Natural killer cell (primary cell): ENCODE measurements around the gene HDLBP. TPM values are rescaled to one million over a fixed set of nuclear protein-coding genes. Genes with fewer than 3 reads are reported as not detected.

Source experiments
- ATAC-seq, 3 donors: fragments of 150-1000 bp in 2 of 3; fragments of 200-7000 bp in 1 of 3; cut with Tn5 transposase; 1 replicate in 1 of 3; 2 replicates in 2 of 3; pipeline ENCODE4 v1.10.0; 2021; ENCODE audit warnings: mild to moderate bottlenecking in 2 of 3, moderate library complexity in 2 of 3
- DNase-seq, 2 donors: peaks; one replicate each; pipeline versions ENCODE4 v3.0.0 to v3.0.0-alpha.2; 2013 to 2021; ENCODE audit warnings: mixed read lengths in 1 of 2
- H3K27ac ChIP-seq: one replicate; pipeline ENCODE4 v1.5.1; 2013; ENCODE audit warnings: mild to moderate bottlenecking, low read length
- H3K27me3 ChIP-seq: one replicate; pipeline ENCODE4 v1.6.1; 2013; ENCODE audit warnings: low read length; ENCODE audit not compliant: control insufficient read depth, insufficient read depth
- H3K36me3 ChIP-seq: one replicate; pipeline ENCODE4 v1.6.1; 2013; ENCODE audit warnings: low read length; ENCODE audit not compliant: control insufficient read depth, insufficient read depth
- H3K4me1 ChIP-seq: one replicate; pipeline ENCODE4 v1.6.1; 2013; ENCODE audit warnings: low read length; ENCODE audit not compliant: control insufficient read depth, insufficient read depth
- H3K4me3 ChIP-seq: one replicate; pipeline ENCODE4 v1.5.1; 2013; ENCODE audit warnings: low read length
- H3K9me3 ChIP-seq: one replicate; pipeline ENCODE4 v1.6.1; 2013; ENCODE audit warnings: low read length; ENCODE audit not compliant: control insufficient read depth, insufficient read depth
- H3K27ac Mint-ChIP-seq, 2 donors: one replicate each; pipeline ENCODE4 v1.8.0; 2022; ENCODE audit warnings: mild to moderate bottlenecking in 2 of 2, mixed read lengths in 2 of 2, moderate library complexity in 1 of 2
- H3K27me3 Mint-ChIP-seq, 2 donors: one replicate each; pipeline ENCODE4 v1.8.0; 2022; ENCODE audit warnings: low read depth in 2 of 2, mixed read lengths in 2 of 2
- H3K36me3 Mint-ChIP-seq: one replicate; pipeline ENCODE4 v1.8.0; 2022; ENCODE audit warnings: mixed read lengths
- H3K4me1 Mint-ChIP-seq, 2 donors: one replicate each; pipeline ENCODE4 v1.8.0; 2022; ENCODE audit warnings: mixed read lengths in 2 of 2
- H3K4me3 Mint-ChIP-seq: one replicate; pipeline ENCODE4 v1.8.0; 2022; ENCODE audit warnings: mild to moderate bottlenecking, moderate library complexity, mixed read lengths
- H3K9me3 Mint-ChIP-seq, 2 donors: one replicate each; pipeline ENCODE4 v1.8.0; 2022; ENCODE audit warnings: mixed read lengths in 2 of 2
- WGBS: methylation state at CpG from one replicate; pipeline ENCODE4 v1.1.7; 2013; ENCODE audit warnings: missing lambda C conversion rate; ENCODE audit not compliant: insufficient coverage; 5-methylcytosine and 5-hydroxymethylcytosine counted together
- intact Hi-C: fragments of 100-400 bp; cut with micrococcal nuclease; formaldehyde crosslinking; loops from one replicate; pipeline ENCODE4 v1.14.2; 2022
- total RNA-seq, 4 donors: library from RNA; stranded (reverse); fragments of 120-200 nt in 1 of 4; gene quantifications; one replicate each; pipeline versions ENCODE4 v1.2.3 to v1.2.4, GENCODE V29; 2013 to 2022
- TF ChIP-seq, protein P1 (sequence below): fragments of 200-600 bp; IDR thresholded peaks from one replicate; pipeline ENCODE4 v1.8.0; 2022; ENCODE audit warnings: antibody characterized with exemption

Gene HDLBP
- total RNA-seq, 3 donors from 2014 or later (not counting 1 experiment from before 2014, with no cell fraction given), result 170 to 200 (median 177) TPM

DNA sequence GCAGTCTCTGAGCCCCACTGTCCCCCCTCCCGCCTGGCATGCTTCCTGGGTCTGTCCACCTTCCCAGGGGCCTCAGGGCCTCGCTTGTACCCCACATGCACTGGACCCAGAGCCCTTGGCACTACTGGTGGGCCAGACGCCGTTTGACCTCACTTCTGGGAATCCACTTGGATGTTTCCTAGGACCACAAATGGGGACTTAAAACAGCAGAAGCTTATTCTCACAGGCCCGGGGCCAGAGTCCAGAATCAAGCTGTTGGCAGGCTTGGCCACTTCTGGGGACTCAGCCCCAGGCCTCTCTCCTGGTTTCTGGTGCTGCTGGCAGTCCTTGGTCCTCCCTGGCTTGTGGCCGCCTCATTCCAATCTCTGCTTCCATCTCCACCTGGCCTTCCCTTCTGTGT, 107.4 kb downstream of the HDLBP start:
- 80% methylated on average over 6 of the region's 6 CpGs for WGBS
- Histone ChIP-seq H3K9me3 (no peaks in the 10 kb centered on the region), H3K27me3 (no peaks in the 10 kb centered on the region), H3K4me1 (no peaks in the 10 kb centered on the region), H3K36me3 (no peaks in the 10 kb centered on the region), H3K4me3 (no peak overlapping the region), H3K27ac (no peak overlapping the region)
- Mint-ChIP-seq H3K4me3 (no peak overlapping the region), H3K27me3 (no peaks in the 10 kb centered on the region), H3K27ac (no peak overlapping the region), H3K36me3 (no peaks in the 10 kb centered on the region), H3K4me1 (no peaks in the 10 kb centered on the region), H3K9me3 (no peaks in the 10 kb centered on the region)
- ATAC-seq (no peak), DNase-seq (no peak)
- TF ChIP-seq, protein P1, sequence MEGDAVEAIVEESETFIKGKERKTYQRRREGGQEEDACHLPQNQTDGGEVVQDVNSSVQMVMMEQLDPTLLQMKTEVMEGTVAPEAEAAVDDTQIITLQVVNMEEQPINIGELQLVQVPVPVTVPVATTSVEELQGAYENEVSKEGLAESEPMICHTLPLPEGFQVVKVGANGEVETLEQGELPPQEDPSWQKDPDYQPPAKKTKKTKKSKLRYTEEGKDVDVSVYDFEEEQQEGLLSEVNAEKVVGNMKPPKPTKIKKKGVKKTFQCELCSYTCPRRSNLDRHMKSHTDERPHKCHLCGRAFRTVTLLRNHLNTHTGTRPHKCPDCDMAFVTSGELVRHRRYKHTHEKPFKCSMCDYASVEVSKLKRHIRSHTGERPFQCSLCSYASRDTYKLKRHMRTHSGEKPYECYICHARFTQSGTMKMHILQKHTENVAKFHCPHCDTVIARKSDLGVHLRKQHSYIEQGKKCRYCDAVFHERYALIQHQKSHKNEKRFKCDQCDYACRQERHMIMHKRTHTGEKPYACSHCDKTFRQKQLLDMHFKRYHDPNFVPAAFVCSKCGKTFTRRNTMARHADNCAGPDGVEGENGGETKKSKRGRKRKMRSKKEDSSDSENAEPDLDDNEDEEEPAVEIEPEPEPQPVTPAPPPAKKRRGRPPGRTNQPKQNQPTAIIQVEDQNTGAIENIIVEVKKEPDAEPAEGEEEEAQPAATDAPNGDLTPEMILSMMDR, result no peak
- intact Hi-C loops, result no loop called here

DNA sequence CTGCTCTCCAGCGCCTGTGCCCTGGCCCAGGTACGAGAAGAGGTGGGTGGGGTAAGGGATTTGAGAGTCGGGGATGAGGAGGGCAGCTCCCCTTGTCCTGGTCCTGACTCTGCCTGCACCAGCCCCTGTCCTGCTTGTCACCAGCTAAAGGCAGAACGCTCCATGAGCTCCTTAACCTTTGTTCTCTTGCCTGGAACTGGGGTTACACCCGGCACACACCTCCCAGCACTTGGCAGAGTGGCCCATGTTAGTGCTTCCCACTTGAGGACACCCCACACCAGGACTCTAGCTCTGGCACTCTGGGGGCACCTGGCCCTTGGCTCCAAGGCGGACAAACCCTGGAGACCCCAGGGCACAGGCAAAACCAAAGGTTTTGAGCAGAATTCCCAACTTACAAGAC, 107.8 kb downstream of the HDLBP start:
- WGBS, result 90% methylated on average over 6 of the region's 6 CpGs
- no peak overlapping the region for H3K4me3 ChIP-seq
- ATAC-seq (no peak), DNase-seq (no peak)
- Mint-ChIP-seq H3K27ac (no peak overlapping the region), H3K4me1 (no peaks in the 10 kb centered on the region), H3K4me3 (no peak overlapping the region), H3K27me3 (no peaks in the 10 kb centered on the region), H3K36me3 (no peaks in the 10 kb centered on the region), H3K9me3 (no peaks in the 10 kb centered on the region)
- intact Hi-C loops, result no loop called here
- H3K27me3 ChIP-seq, result no peaks in the 10 kb centered on the region
- TF ChIP-seq, protein P1, result no peak
- H3K9me3 ChIP-seq, result no peaks in the 10 kb centered on the region
- no peak overlapping the region for H3K27ac ChIP-seq
- no peaks in the 10 kb centered on the region for H3K4me1 ChIP-seq
- no peaks in the 10 kb centered on the region for H3K36me3 ChIP-seq

DNA sequence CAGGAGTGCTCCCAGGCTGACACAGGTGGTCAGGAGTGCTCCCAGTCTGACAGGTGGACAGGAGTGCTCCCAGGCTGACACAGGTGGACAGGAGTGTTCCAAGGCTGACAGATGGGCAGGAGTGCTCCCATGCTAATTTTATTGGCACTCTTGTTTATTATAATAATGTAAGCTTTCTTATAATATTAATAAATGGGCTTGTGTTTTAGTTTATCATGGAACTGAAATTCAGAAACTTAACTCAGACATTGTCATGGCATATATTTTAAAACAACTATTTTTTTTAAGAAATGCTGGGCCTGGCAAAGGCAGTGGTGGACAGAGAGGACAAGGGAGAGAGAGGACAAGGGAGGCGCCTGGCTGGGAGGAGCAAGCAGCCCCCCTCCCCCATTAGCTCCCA, 108.3 kb downstream of the HDLBP start:
- Mint-ChIP-seq H3K27ac (no peak overlapping the region), H3K36me3 (no peaks in the 10 kb centered on the region), H3K9me3 (no peaks in the 10 kb centered on the region), H3K4me1 (no peaks in the 10 kb centered on the region), H3K4me3 (no peak overlapping the region), H3K27me3 (no peaks in the 10 kb centered on the region)
- TF ChIP-seq, protein P1, result no peak
- Histone ChIP-seq H3K36me3 (no peaks in the 10 kb centered on the region), H3K27me3 (no peaks in the 10 kb centered on the region), H3K9me3 (no peaks in the 10 kb centered on the region), H3K4me1 (no peaks in the 10 kb centered on the region), H3K4me3 (no peak overlapping the region), H3K27ac (no peak overlapping the region)
- DNase-seq, result no peak
- ATAC-seq, result no peak
- no CpG with 5 or more reads among the region's 1 CpG for WGBS
- intact Hi-C loops, result no loop called here

DNA sequence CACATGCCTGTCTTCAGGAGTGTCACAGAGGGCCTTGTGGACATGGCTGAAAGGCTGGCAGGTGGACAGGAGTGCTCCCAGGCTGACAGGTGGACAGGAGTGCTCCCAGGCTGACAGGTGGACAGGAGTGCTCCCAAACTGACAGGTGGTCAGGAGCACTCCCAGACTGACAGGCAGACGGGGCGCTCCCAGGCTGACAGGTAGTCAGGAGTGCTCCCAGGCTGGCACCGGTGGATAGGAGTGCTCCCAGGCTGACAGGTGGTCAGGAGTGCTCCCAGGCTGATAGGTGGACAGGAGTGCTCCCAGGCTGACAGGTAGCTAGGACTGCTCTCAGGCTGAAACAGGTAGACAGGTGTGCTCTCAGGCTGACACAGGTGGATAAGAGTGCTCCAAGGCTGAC, 110.4 kb downstream of the HDLBP start:
- ATAC-seq, result no peak
- Mint-ChIP-seq H3K27ac (no peak overlapping the region), H3K9me3 (no peaks in the 10 kb centered on the region), H3K4me3 (no peak overlapping the region), H3K36me3 (no peaks in the 10 kb centered on the region), H3K4me1 (no peaks in the 10 kb centered on the region), H3K27me3 (no peaks in the 10 kb centered on the region)
- no peaks in the 10 kb centered on the region for H3K9me3 ChIP-seq
- DNase-seq, result no peak
- H3K4me1 ChIP-seq, result no peaks in the 10 kb centered on the region
- TF ChIP-seq, protein P1, result no peak
- H3K27me3 ChIP-seq, result no peaks in the 10 kb centered on the region
- intact Hi-C loops, result no loop called here
- H3K4me3 ChIP-seq, result no peak overlapping the region
- H3K36me3 ChIP-seq, result no peaks in the 10 kb centered on the region
- 96% methylated on average over 3 of the region's 3 CpGs for whole genome bisulfite sequencing
- H3K27ac ChIP-seq, result no peak overlapping the region
